Stimulated activated CD8-positive, alpha-beta memory T cell treated with anti-CD3 and anti-CD28 coated beads, Interleukin-4, amount 100 ng/mL, for 1 hour (primary cell): ENCODE results near the gene SLC22A3.
"Not testable (repeated sequence)": the region's sequence is repeated elsewhere in the genome, so short reads cannot be mapped to it uniquely, and the experiment has no call there.

Experiments used
- DNase-seq, 2 donors: peaks; one replicate each; pipeline ENCODE4 v3.0.0-alpha.2; 2020; ENCODE audit warnings: low read depth in 2 of 2, low spot score in 1 of 2

Gene SLC22A3

GRCh38 chr6:160348223-160349019 is at the start of gene SLC22A3:
Gene SLC22A3, plus strand, starts transcription at chr6:160348378. Its CDS starts 42 bp downstream, at chr6:160348420.
- no peak for DNase-seq

DNA sequence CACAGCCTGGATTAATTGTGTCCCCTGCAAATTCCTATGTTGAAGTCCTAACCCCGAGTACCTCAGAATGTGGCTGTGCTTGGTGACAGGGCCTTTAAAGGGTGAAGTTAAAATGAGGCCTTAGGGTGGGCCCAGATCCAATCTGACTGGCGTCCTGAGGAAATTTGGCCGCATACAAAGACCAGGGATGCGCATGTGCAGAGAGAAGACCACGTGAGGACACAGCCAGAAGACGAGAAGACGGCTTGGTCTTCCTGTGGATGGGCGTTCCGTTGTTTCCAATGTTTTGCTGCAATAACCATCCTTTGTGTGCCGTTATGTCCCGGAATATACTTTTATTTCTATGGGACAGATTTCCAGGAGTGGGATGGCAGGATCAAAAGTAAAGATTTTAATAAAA is 48.6 kb upstream of the SLC22A3 start:
- no peak for DNase-seq

GRCh38 chr6:160300076-160300695 is 48.0 kb upstream of the SLC22A3 start:
- DNase-seq, result no peak

- no peak for DNase-seq
Observed at GRCh38 chr6:160301339-160301738, 46.8 kb upstream of the SLC22A3 start.

GRCh38 chr6:160302431-160303082 is 45.6 kb upstream of the SLC22A3 start:
- DNase-seq, result not testable (repeated sequence)

- DNase-seq, result no peak
Observed at GRCh38 chr6:160303806-160304205, 44.4 kb upstream of the SLC22A3 start.

- DNase-seq, result no peak
Observed at GRCh38 chr6:160305926-160306713, 42.1 kb upstream of the SLC22A3 start.

GRCh38 chr6:160309718-160310117 is 38.5 kb upstream of the SLC22A3 start:
- DNase-seq, result no peak

- DNase-seq, result no peak
Observed at GRCh38 chr6:160312900-160313299, 35.3 kb upstream of the SLC22A3 start.

GRCh38 chr6:160315310-160315709 is 32.9 kb upstream of the SLC22A3 start:
- DNase-seq, result no peak

- DNase-seq, result no peak
Observed at GRCh38 chr6:160316261-160316660, 31.9 kb upstream of the SLC22A3 start.

- no peak for DNase-seq
Observed at GRCh38 chr6:160319246-160319645, 28.9 kb upstream of the SLC22A3 start.

DNA sequence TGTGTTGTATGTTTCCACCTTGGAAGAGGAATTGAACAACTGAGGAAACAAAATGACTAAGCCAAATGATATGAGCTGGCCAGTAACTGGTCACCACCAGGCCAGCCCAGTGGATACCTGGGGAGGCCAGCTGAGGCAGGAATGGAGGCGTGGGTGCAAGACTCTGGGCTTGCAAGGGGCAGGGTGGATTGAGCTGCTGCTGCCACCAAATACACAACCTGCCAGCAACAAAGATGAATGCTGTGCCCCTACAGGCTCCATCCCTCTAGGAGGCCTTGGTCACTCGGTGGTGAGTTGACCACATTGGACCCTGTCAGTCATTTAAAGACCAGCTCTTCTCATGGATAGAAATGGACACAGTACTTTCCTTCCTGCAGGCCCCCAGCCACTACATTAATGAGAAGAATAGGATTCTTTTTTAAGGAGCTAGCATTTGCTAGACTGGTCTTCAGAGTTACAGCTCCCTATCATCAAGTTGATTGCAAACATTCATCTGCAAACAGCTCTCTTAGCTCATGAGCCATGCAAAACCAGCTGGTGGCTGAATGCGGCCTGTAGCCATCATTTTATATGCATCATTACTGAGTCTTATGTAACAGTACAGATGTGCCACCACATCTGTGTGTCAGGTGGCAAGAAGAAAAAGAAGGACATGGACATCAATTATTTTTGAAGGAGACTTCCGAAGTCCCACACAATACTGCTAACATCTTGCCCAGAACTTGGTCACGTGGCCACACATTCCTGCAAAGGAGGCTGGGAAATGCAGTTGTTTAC is 26.3 kb upstream of the SLC22A3 start:
- DNase-seq, result no peak

- DNase-seq, result no peak
Observed at GRCh38 chr6:160327981-160328380, 20.2 kb upstream of the SLC22A3 start.

- no peak for DNase-seq
Observed at GRCh38 chr6:160328447-160328846, 19.7 kb upstream of the SLC22A3 start.

DNA sequence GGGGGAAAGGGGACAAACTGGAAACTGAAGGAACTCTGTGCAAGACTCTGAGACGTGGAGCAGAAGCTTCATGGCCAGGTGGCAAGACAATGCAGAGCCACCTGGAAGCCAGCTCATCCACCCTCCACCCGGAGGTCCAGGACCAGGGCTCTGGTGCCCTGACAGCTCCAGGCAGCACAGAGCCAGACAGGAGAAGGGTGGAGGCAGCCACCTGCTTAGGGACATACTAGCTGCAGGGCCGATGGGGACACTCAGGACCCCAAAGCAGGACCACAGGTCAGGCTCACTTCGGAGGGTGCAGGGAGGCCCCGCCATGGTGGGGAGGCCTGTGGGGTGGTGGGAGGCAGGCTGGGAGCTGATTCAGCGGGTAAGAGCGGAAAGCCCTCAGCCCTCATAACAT is 19.0 kb upstream of the SLC22A3 start:
- no peak for DNase-seq

DNA sequence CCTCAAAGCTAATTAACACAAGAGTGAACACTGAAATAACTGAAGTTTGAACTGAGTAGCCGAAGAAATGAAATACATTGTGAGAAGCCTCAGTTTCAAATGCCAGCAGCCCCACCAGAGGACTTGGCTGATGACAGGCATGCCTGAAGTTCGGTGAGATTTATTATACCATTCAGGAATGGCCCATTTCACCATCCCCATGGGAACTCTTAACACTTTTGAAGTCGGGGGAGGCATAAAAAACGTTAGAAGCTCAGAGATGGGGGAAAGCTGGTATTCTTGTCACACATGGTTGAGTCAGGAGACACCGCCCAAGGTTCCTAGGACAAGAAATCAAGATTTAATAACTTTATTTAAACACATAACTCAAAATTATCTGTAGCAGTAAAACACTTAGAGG is 17.6 kb upstream of the SLC22A3 start:
- no peak for DNase-seq

DNA sequence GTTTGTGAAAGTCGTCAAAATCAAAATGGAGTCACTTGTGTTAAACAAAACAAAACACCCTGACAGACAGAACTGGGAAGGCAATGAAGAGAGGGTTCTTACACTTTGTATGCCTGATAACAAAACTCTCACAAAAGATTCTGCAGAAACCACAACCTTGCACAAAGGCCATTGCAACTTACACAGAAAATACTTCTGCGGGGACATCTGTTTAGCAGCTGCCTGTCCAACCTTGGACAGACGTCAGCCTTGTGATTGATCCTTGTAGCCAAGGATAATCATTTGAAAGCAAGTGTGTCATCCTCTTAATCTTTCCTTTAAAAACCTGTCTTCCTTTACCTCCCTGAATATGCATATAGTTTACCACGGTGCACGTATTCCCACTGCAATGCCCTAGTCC is 17.0 kb upstream of the SLC22A3 start:
- no peak for DNase-seq

GRCh38 chr6:160331753-160332152 is 16.4 kb upstream of the SLC22A3 start:
- DNase-seq, result no peak

DNA sequence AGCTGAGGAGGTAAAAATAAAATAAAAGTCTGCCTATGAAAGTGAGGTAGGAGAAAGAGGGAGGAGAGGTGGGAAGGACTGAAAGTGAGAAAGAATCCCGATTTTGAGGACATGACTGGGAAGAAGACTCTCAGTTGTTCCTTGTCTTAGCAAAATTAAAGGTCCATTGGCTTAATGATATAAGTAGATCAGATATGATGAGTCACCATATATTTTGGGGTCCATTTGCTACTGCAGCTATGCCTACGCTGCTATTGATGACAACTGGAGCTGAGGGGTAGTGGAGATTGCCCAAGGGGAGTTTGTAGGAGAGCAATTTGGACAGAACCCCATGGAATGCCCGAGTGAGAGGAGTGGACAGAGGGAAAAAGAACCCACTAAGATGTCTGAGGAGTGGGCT is 15.1 kb upstream of the SLC22A3 start:
- DNase-seq, result no peak

DNA sequence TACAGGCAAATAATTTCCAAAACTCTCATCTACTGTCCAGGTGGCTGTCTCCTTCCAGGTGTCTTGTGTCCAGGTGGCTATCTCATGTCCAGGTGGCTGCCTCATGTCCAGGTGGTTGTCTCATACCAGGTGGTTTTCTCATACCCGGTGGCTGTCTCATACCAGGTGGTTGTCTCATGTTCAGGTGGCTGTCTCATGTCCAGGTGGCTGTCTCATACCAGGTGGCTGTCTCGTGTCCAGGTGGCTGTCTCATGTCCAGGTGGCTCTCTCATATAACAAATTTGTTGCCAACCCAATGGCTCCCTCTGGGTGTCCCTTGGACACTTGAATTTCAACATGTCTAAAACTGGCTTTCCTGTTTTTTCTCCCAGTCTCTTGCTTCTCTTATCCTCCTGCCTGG is 14.3 kb upstream of the SLC22A3 start:
- DNase-seq, result no peak
